ENCODE measurements around the gene MAN2C1.

The MAN2C1 gene

GRCh38 chr15:75367913-75368688 lies at the start of gene MAN2C1:
Gene MAN2C1, minus strand, starts transcription at chr15:75368607. Its CDS starts 24 bp downstream, at chr15:75368583.
- ATAC-seq (ENCODE audit: low read depth) (peak; percentile 87), DNase-seq (ENCODE audit: low spot score) (peak; percentile 99)
- no peaks in the 10 kb centered on the region for H3K9me3 ChIP-seq (ENCODE audit: severe bottlenecking)
- peaks cover 9% of the 10 kb centered on the region for H3K4me1 ChIP-seq (ENCODE audit: insufficient read depth, poor library complexity, severe bottlenecking)
- H3K36me3 ChIP-seq (ENCODE audit: low read depth), result peaks cover 66% of the 10 kb centered on the region
- H3K4me3 ChIP-seq (ENCODE audit: severe bottlenecking), result peak within 1 kb of the TSS; percentile 79
- H3K27ac ChIP-seq (ENCODE audit: poor library complexity, severe bottlenecking), result peak within 1 kb of the TSS; percentile 84
- no peaks in the 10 kb centered on the region for H3K27me3 ChIP-seq (ENCODE audit: insufficient read depth, poor library complexity, severe bottlenecking)
- TF ChIP-seq CTCF (IDR thresholded peaks at IDR 0.05; ENCODE audit: poor library complexity, severe bottlenecking), result peak; percentile 99

- Histone ChIP-seq H3K27me3 (ENCODE audit: insufficient read depth, poor library complexity, severe bottlenecking) (no peaks in the 10 kb centered on the region), H3K27ac (ENCODE audit: poor library complexity, severe bottlenecking) (no peak overlapping the region), H3K4me1 (ENCODE audit: insufficient read depth, poor library complexity, severe bottlenecking) (no peaks in the 10 kb centered on the region), H3K36me3 (ENCODE audit: low read depth) (peaks cover 74% of the 10 kb centered on the region), H3K4me3 (ENCODE audit: severe bottlenecking) (no peak overlapping the region), H3K9me3 (ENCODE audit: severe bottlenecking) (no peaks in the 10 kb centered on the region)
- ATAC-seq (ENCODE audit: low read depth) (no peak), DNase-seq (ENCODE audit: low spot score) (no peak)
- TF ChIP-seq CTCF (IDR thresholded peaks at IDR 0.05; ENCODE audit: poor library complexity, severe bottlenecking), result no peak
Measured at GRCh38 chr15:75416584-75416983, 48.2 kb upstream of the MAN2C1 start.

- H3K27me3 ChIP-seq (ENCODE audit: insufficient read depth, poor library complexity, severe bottlenecking), result no peaks in the 10 kb centered on the region
- DNase-seq (ENCODE audit: low spot score) (no peak), ATAC-seq (ENCODE audit: low read depth) (no peak)
- no peaks in the 10 kb centered on the region for H3K9me3 ChIP-seq (ENCODE audit: severe bottlenecking)
- peaks cover 94% of the 10 kb centered on the region for H3K36me3 ChIP-seq (ENCODE audit: low read depth)
- no peak overlapping the region for H3K4me3 ChIP-seq (ENCODE audit: severe bottlenecking)
- no peaks in the 10 kb centered on the region for H3K4me1 ChIP-seq (ENCODE audit: insufficient read depth, poor library complexity, severe bottlenecking)
- H3K27ac ChIP-seq (ENCODE audit: poor library complexity, severe bottlenecking), result no peak overlapping the region
- no peak for TF ChIP-seq CTCF (IDR thresholded peaks at IDR 0.05; ENCODE audit: poor library complexity, severe bottlenecking)
Measured at GRCh38 chr15:75410196-75410595, 41.8 kb upstream of the MAN2C1 start.

GRCh38 chr15:75407083-75407482 lies 38.7 kb upstream of the MAN2C1 start:
- no peak overlapping the region for H3K27ac ChIP-seq (ENCODE audit: poor library complexity, severe bottlenecking)
- no peak for ATAC-seq (ENCODE audit: low read depth)
- no peak for TF ChIP-seq CTCF (IDR thresholded peaks at IDR 0.05; ENCODE audit: poor library complexity, severe bottlenecking)
- H3K4me3 ChIP-seq (ENCODE audit: severe bottlenecking), result no peak overlapping the region
- no peaks in the 10 kb centered on the region for H3K4me1 ChIP-seq (ENCODE audit: insufficient read depth, poor library complexity, severe bottlenecking)
- H3K36me3 ChIP-seq (ENCODE audit: low read depth), result peaks cover 97% of the 10 kb centered on the region
- no peak for DNase-seq (ENCODE audit: low spot score)
- H3K27me3 ChIP-seq (ENCODE audit: insufficient read depth, poor library complexity, severe bottlenecking), result no peaks in the 10 kb centered on the region
- no peaks in the 10 kb centered on the region for H3K9me3 ChIP-seq (ENCODE audit: severe bottlenecking)

GRCh38 chr15:75403892-75404291 lies 35.5 kb upstream of the MAN2C1 start:
- Histone ChIP-seq H3K4me1 (ENCODE audit: insufficient read depth, poor library complexity, severe bottlenecking) (no peaks in the 10 kb centered on the region), H3K4me3 (ENCODE audit: severe bottlenecking) (no peak overlapping the region), H3K27me3 (ENCODE audit: insufficient read depth, poor library complexity, severe bottlenecking) (no peaks in the 10 kb centered on the region), H3K36me3 (ENCODE audit: low read depth) (peaks cover 97% of the 10 kb centered on the region), H3K27ac (ENCODE audit: poor library complexity, severe bottlenecking) (no peak overlapping the region), H3K9me3 (ENCODE audit: severe bottlenecking) (no peaks in the 10 kb centered on the region)
- TF ChIP-seq CTCF (IDR thresholded peaks at IDR 0.05; ENCODE audit: poor library complexity, severe bottlenecking), result no peak
- ATAC-seq (ENCODE audit: low read depth), result no peak
- DNase-seq (ENCODE audit: low spot score), result no peak
